NB4 (cell line): Measurements from ENCODE around the gene AKNA.

Source experiments
- CTCF ChIP-seq: IDR thresholded peaks from one replicate; pipeline ENCODE4 v1.5.1; 2012; ENCODE audit warnings: low read depth, low read length
- MYC ChIP-seq: IDR thresholded peaks from 2 replicates; pipeline ENCODE4 v1.6.1; 2011; ENCODE audit warnings: low read depth, low read length
- POLR2A ChIP-seq: IDR thresholded peaks from 2 replicates; pipeline ENCODE4 v1.6.1; 2011; ENCODE audit warnings: mild to moderate bottlenecking; ENCODE audit not compliant: insufficient read length; ENCODE audit errors: extremely low read depth

GRCh38 chr9:114371343-114371944, 16.3 kb downstream of the AKNA start:
- no peak for TF ChIP-seq POLR2A
- TF ChIP-seq CTCF = no peak
- TF ChIP-seq MYC = no peak
